ENCODE data around the gene PAMR1. TPM values are rescaled to one million over a fixed set of nuclear protein-coding genes. Genes with fewer than 3 reads are reported as not detected.

PAMR1 gene
- total and polyA plus RNA-seq, 2 of the 8 experiments (the other 6 are each of a cell fraction or from before 2014, with no cell fraction given), result 3.0 to 6.9 TPM

- WGBS, 2 experiments (ENCODE audit: extremely low coverage in 1 of 2, insufficient coverage in 1 of 2, insufficient read length in 1 of 2, insufficient replicate concordance in 2 of 2, low coverage in 1 of 2, low lambda C conversion rate in 2 of 2, missing lambda C conversion rate in 1 of 2), result 93% methylated on average over 13 of the region's 13 CpGs; no CpG with 5 or more reads in 1 of the 2 experiments
- no peak overlapping the region for H2BK15ac ChIP-seq (ENCODE audit: low read length)
- TF ChIP-seq SIN3A (conservative IDR thresholded peaks at IDR 0.05 in 1 of 2, IDR thresholded peaks at IDR 0.05 in 1 of 2; ENCODE audit: low read depth in 1 of 2, low read length in 2 of 2) (no peak), SAP30 (IDR thresholded peaks at IDR 0.05; ENCODE audit: insufficient read depth, insufficient replicate concordance, low read length) (no peak), TBP (IDR thresholded peaks at IDR 0.05; ENCODE audit: low read depth, low read length) (no peak), E2F6 (IDR thresholded peaks at IDR 0.05) (no peak), NRF1 (IDR thresholded peaks at IDR 0.05; ENCODE audit: low read depth, low read length) (no peak), KDM1A (IDR thresholded peaks at IDR 0.05; ENCODE audit: borderline replicate concordance, low read length) (no peak), CTCF (IDR thresholded peaks at IDR 0.05; ENCODE audit: control extremely low read depth in 1 of 3, insufficient read depth in 1 of 3, low read depth in 1 of 3, low read length in 3 of 3) (no peak), SIX5 (IDR thresholded peaks at IDR 0.05; ENCODE audit: low read depth, low read length) (no peak)
These were observed 134.4 kb downstream of the PAMR1 start for GRCh38 chr11:35390737-35391682.

More at GRCh38 chr11:35390737-35391682, 134.4 kb downstream of the PAMR1 start:
- Histone ChIP-seq H3K9me3 (ENCODE audit: insufficient read depth in 2 of 2, low read depth in 1 of 2, low read length in 1 of 2) (no peaks in the 10 kb centered on the region), H3K9ac (replicated peaks in 1 of 4; ENCODE audit: extremely low read depth in 1 of 4, low read depth in 3 of 4, low read length in 3 of 4) (no peak overlapping the region), H3K36me3 (ENCODE audit: control insufficient read depth in 2 of 4, insufficient read depth in 4 of 4, low read length in 3 of 4) (no peaks in the 10 kb centered on the region), H3K23me2 (ENCODE audit: low read depth, low read length) (no peaks in the 10 kb centered on the region), H4K91ac (replicated peaks; ENCODE audit: insufficient read length, low read length) (no peak overlapping the region), H3K14ac (ENCODE audit: insufficient read length) (no peak overlapping the region), H2AFZ (ENCODE audit: low read length) (no peak overlapping the region), H3K79me2 (ENCODE audit: control insufficient read depth in 1 of 2, insufficient read depth in 2 of 2, low read length in 2 of 2) (no peaks in the 10 kb centered on the region), H2BK12ac (ENCODE audit: low read depth, low read length) (no peak overlapping the region), H4K5ac (ENCODE audit: insufficient read length, low read depth, low read length) (no peak overlapping the region), H2AK5ac (ENCODE audit: low read depth, low read length) (no peak overlapping the region), H3K56ac (replicated peaks; ENCODE audit: insufficient read length, low read depth, low read length) (no peak overlapping the region), H4K20me1 (replicated peaks in 1 of 2; ENCODE audit: control insufficient read depth in 1 of 2, insufficient read depth in 2 of 2, low read length in 2 of 2) (no peaks in the 10 kb centered on the region), H3K79me1 (ENCODE audit: low read depth, low read length) (no peaks in the 10 kb centered on the region), H3K18ac (ENCODE audit: extremely low read depth, low read length) (no peak overlapping the region), H3K27ac (ENCODE audit: low read depth, low read length) (no peak overlapping the region), H3K4ac (replicated peaks; ENCODE audit: insufficient read length, low read depth, low read length) (no peak overlapping the region), H3K27me3 (replicated peaks in 1 of 4; ENCODE audit: control insufficient read depth in 3 of 4, extremely low read depth in 1 of 4, insufficient read depth in 3 of 4, low read length in 3 of 4) (no peaks in the 10 kb centered on the region; a peak in 2 of 7 replicates), H3K4me2 (ENCODE audit: insufficient read depth in 1 of 2, low read depth in 2 of 2, low read length in 2 of 2) (no peak overlapping the region), H2BK20ac (ENCODE audit: low read length) (no peak overlapping the region), H3K23ac (ENCODE audit: insufficient read length) (no peak overlapping the region), H3K4me3 (ENCODE audit: extremely low read depth in 1 of 4, insufficient read depth in 2 of 4, low read depth in 3 of 4, low read length in 4 of 4) (no peak overlapping the region), H4K8ac (ENCODE audit: extremely low read depth, insufficient read depth, low read length) (no peak overlapping the region), H2BK5ac (ENCODE audit: low read depth, low read length) (no peak overlapping the region), H3K4me1 (replicated peaks in 1 of 4; ENCODE audit: control insufficient read depth in 3 of 4, insufficient read depth in 4 of 4, low read length in 3 of 4) (no peaks in the 10 kb centered on the region), H2BK120ac (replicated peaks; ENCODE audit: low read depth, low read length) (no peak overlapping the region)
- DNase-seq (ENCODE audit: low read depth in 1 of 2, low spot score in 2 of 2) (no peak), FAIRE-seq (no peak)
- ChIA-PET CTCF (ENCODE audit: partially characterized antibody) (interaction anchor here (0.7 to 4.8 kb wide), 32 partner anchors 11 to 878 kb away, joined by 3 to 31 read pairs (median 4); no protein-coding TSS in a partner anchor), POLR2A (ENCODE audit: partially characterized antibody) (interaction anchor here (0.6 to 0.9 kb wide), 2 partner anchors 15 to 806 kb away, joined by 3 read pairs; no protein-coding TSS in a partner anchor)

All from H1 (cell line).